DOHH2 (cell line): ENCODE results near the gene COX5A.
A peak's percentile ranks its signal among the peaks of the same experiment; 100 is the strongest.

Source experiments
- H3F3A ChIP-seq: fragments of 200-600 bp; sonication (generic), shearing (Covaris generic); 2 replicates; pipeline ENCODE4 v1.6.0; 2016; ENCODE audit warnings: antibody characterized with exemption, mild to moderate bottlenecking; ENCODE audit not compliant: control insufficient read depth, insufficient read depth
- H3K27ac ChIP-seq: fragments of 200-600 bp; sonication (generic); 2 replicates; pipeline ENCODE4 v1.5.1; 2014; ENCODE audit warnings: low read depth, mild to moderate bottlenecking, low read length, moderate library complexity
- H3K27me3 ChIP-seq: fragments of 200-600 bp; sonication (generic); 2 replicates; pipeline ENCODE4 v1.6.1; 2014; ENCODE audit warnings: mild to moderate bottlenecking, low read length, mixed read lengths; ENCODE audit not compliant: control insufficient read depth
- H3K36me3 ChIP-seq: fragments of 200-600 bp; sonication (generic); 2 replicates; pipeline ENCODE4 v1.6.1; 2014; ENCODE audit warnings: mild to moderate bottlenecking, low read length, moderate library complexity, mixed read lengths; ENCODE audit not compliant: control insufficient read depth
- H3K4me1 ChIP-seq: fragments of 200-600 bp; sonication (generic); 2 replicates; pipeline ENCODE4 v1.6.1; 2014; ENCODE audit warnings: mild to moderate bottlenecking, low read length, mixed read lengths; ENCODE audit not compliant: control insufficient read depth
- H3K4me2 ChIP-seq: fragments of 200-600 bp; sonication (generic); 2 replicates; pipeline ENCODE4 v1.6.0; 2014; ENCODE audit warnings: mild to moderate bottlenecking, low read length, moderate library complexity
- H3K4me3 ChIP-seq: fragments of 200-600 bp; sonication (generic); 2 replicates; pipeline ENCODE4 v1.5.1; 2014; ENCODE audit warnings: mild to moderate bottlenecking, low read length, mixed read lengths
- H3K79me2 ChIP-seq: fragments of 200-600 bp; sonication (generic); 2 replicates; pipeline ENCODE4 v1.6.1; 2014; ENCODE audit warnings: mild to moderate bottlenecking, low read length, mixed read lengths; ENCODE audit not compliant: control insufficient read depth
- H3K9me2 ChIP-seq: fragments of 200-600 bp; sonication (generic); replicated peaks from 2 replicates; pipeline ENCODE4 v1.6.1; 2014; ENCODE audit warnings: mild to moderate bottlenecking, low read length, mixed read lengths; ENCODE audit not compliant: control insufficient read depth
- H3K9me3 ChIP-seq: fragments of 200-600 bp; sonication (generic); 2 replicates; pipeline ENCODE4 v1.6.1; 2014; ENCODE audit warnings: antibody characterized with exemption, low read length, mixed read lengths; ENCODE audit not compliant: control insufficient read depth, insufficient read depth
- H4K20me1 ChIP-seq: fragments of 200-600 bp; sonication (generic); 2 replicates; pipeline ENCODE4 v1.6.0; 2014; ENCODE audit warnings: low read depth, mild to moderate bottlenecking, antibody characterized with exemption, low read length, moderate library complexity; ENCODE audit not compliant: control insufficient read depth, insufficient read depth
- EZH2phosphoT487 ChIP-seq: fragments of 200-600 bp; sonication (generic); IDR thresholded peaks from 2 replicates; pipeline ENCODE4 v1.6.1; 2017; ENCODE audit warnings: borderline replicate concordance, mild to moderate bottlenecking, antibody characterized with exemption, low read length, moderate library complexity, mixed read lengths
- TF ChIP-seq, protein P1 (sequence below): fragments of 200-600 bp; sonication (generic); IDR thresholded peaks from one replicate; pipeline ENCODE4 v1.5.1; 2014; ENCODE audit warnings: antibody characterized with exemption, mild to moderate bottlenecking, low read depth, low read length; ENCODE audit not compliant: poor library complexity, severe bottlenecking

COX5A gene

DNA sequence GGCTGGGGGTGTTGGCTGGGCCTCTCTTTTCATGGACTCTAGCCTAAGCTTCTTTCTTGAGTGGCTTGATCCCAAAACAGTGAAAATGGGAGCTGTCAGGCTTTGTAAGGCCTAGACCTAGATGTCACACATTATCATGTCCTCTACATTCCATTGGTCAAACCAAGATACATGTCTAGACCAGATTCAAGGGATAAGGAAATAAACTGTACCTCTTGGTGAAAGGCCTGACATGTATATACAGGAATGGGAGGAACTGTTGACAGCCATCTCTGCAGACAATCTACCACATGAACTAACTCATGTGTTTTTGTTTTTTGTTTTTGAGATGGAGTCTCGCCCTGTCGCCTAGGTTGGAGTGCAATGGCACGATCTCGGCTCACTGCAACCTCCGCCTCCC, 29.8 kb upstream of the COX5A start:
- Histone ChIP-seq H3K36me3 (no peaks in the 10 kb centered on the region), H3F3A (peaks cover 2% of the 10 kb centered on the region; the same call in 1 of the 2 replicates), H3K27ac (peak overlapping the region; percentile 52), H3K4me3 (no peak overlapping the region), H3K79me2 (no peaks in the 10 kb centered on the region), H3K9me2 (no peaks in the 10 kb centered on the region), H3K27me3 (0 out of 2 replicates have a peak, but pooled peaks cover under 1% of the 10 kb centered on the region), H3K9me3 (no peaks in the 10 kb centered on the region), H3K4me2 (peak overlapping the region; percentile 23; the same call in 1 of the 2 replicates), H3K4me1 (peaks cover 31% of the 10 kb centered on the region), H4K20me1 (no peaks in the 10 kb centered on the region)
- TF ChIP-seq EZH2phosphoT487 = no peak
- TF ChIP-seq, protein P1, sequence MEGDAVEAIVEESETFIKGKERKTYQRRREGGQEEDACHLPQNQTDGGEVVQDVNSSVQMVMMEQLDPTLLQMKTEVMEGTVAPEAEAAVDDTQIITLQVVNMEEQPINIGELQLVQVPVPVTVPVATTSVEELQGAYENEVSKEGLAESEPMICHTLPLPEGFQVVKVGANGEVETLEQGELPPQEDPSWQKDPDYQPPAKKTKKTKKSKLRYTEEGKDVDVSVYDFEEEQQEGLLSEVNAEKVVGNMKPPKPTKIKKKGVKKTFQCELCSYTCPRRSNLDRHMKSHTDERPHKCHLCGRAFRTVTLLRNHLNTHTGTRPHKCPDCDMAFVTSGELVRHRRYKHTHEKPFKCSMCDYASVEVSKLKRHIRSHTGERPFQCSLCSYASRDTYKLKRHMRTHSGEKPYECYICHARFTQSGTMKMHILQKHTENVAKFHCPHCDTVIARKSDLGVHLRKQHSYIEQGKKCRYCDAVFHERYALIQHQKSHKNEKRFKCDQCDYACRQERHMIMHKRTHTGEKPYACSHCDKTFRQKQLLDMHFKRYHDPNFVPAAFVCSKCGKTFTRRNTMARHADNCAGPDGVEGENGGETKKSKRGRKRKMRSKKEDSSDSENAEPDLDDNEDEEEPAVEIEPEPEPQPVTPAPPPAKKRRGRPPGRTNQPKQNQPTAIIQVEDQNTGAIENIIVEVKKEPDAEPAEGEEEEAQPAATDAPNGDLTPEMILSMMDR = no peak

DNA sequence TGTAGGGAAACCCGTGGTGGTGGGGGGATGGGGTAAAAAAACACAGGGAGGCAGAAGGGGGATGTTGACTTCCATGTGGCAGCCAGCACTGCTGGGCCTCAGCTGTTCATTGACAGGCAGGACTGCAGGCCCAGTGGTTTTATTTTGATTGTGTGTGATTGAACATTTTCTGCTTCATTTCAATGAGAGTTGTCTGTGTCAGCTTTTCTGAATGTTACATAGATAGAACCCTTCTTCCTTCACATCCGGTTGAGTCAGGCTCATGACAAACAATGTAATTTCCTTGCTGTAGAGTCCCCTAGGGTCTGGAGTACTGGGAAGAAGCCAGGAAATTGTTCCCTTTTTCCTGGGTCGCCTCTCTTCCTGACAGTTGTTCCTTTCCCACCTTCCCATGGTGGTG, 26.9 kb upstream of the COX5A start:
- H3K27ac ChIP-seq = peak overlapping the region; percentile 25
- H3K4me2 ChIP-seq = peak overlapping the region; percentile 54

DNA sequence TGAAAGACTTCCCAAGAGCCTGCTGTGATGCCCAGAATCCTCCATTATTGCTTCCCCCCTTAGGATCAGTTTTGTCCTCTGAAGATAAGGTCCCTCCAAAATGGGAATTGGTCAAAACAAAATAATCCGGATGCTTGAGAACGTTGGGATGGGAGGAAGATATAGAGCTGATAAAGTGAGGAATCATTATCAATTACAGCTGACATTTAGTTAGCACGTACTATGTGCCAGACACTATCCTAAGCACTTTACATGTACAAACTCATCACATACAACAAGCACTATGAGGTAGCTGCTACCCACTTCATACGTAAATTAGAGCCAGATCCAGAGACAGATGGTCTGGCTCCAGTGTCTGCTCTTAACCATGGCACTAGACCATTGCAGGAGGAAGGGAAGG, 25.3 kb upstream of the COX5A start:
- H3K27me3 ChIP-seq = peaks cover 16% of the 10 kb centered on the region
- no peak overlapping the region for H3K27ac ChIP-seq
- TF ChIP-seq, protein P1 = no peak
- TF ChIP-seq EZH2phosphoT487 = no peak
- H4K20me1 ChIP-seq = no peaks in the 10 kb centered on the region
- H3K36me3 ChIP-seq = no peaks in the 10 kb centered on the region
- H3K9me2 ChIP-seq = no peaks in the 10 kb centered on the region
- H3K4me2 ChIP-seq = no peak overlapping the region
- H3F3A ChIP-seq = peaks cover 9% of the 10 kb centered on the region
- no peak overlapping the region for H3K4me3 ChIP-seq
- no peaks in the 10 kb centered on the region for H3K79me2 ChIP-seq
- peaks cover 61% of the 10 kb centered on the region for H3K4me1 ChIP-seq
- H3K9me3 ChIP-seq = no peaks in the 10 kb centered on the region

More for the DNA sequence above, 26.9 kb upstream of the COX5A start:
- Histone ChIP-seq H3K9me2 (no peaks in the 10 kb centered on the region), H3F3A (peaks cover 9% of the 10 kb centered on the region), H3K4me1 (peaks cover 51% of the 10 kb centered on the region), H3K27me3 (peaks cover under 1% of the 10 kb centered on the region; the same call in 1 of the 2 replicates), H4K20me1 (no peaks in the 10 kb centered on the region), H3K4me3 (peak overlapping the region; percentile 39; the same call in 1 of the 2 replicates), H3K9me3 (no peaks in the 10 kb centered on the region), H3K79me2 (no peaks in the 10 kb centered on the region), H3K36me3 (no peaks in the 10 kb centered on the region)
- no peak for TF ChIP-seq EZH2phosphoT487
- TF ChIP-seq, protein P1 = no peak
